GM21447 (cell line): Measurements from ENCODE around the gene NXN.

Experiments
- ATAC-seq: cut with Tn5 transposase; IDR thresholded peaks from one replicate; pipeline ENCODE4 v1.9.1; 2021; ENCODE audit not compliant: unreplicated experiment

The NXN gene

DNA sequence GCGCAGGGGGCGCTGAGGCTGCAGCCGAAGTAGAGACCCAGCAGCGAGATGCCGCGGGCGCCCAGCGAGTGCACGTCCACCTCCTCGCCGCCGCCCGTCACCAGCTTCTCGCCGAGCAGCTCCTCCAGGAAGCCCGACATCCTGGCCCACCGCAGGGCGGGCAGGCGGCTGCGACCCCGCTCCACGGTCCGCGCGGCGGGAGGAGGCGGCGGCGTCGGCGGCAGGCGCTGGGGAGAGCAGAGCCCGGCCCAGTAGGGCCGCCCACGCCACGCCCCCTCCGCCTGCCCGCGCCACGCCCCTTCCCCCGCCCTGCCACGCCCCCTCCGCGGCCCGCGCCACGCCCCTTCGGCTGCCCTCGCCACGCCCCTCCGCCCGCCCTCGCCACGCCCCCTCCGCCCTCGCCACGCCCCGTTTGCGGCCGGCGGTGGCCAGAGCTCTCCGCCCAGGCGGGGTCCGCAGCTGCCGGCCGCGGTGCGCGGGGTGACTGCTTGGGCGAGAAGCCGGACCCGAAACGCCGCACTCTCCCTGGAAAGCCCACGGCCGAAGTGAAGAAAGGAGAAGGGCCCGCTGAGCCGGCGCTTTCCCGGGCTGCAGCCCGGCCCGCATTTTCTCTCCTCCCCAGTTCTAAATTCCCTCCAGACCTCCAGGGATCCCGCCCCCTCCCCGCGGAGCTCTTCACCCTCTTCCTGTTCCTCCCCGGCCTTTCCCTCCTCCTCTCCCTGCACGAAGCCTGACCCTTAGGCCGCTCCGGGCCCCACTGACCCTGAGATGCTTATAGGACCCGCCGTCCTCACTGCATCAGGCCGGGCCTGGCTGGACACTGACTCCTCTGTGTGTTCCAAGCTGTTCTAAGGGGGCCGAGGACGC is at the start of gene NXN:
Gene NXN, minus strand, starts transcription at position 238 of the 867 bp plus-strand sequence.
- ATAC-seq = peak; percentile 53

DNA sequence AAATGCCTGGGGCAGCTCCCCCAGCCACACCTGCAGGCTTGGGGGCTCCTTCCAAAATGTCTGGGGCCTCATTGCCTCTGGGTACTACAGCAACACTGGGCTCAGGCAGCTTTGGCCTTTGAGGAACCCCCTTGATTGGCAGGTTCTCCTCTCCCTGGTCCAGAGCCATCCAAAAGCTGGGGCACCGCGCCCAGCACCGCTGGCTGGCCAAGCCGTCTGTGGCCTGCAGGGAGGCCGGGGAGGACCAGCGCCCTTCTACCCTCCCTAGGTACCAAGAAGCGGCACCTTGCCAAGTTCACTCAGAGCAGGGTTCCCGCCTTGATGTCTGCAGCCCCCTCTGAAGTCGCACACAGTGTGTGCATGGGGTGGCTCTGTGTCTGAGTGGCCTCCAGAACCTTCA is 47.5 kb upstream of the NXN start:
- ATAC-seq = no peak

DNA sequence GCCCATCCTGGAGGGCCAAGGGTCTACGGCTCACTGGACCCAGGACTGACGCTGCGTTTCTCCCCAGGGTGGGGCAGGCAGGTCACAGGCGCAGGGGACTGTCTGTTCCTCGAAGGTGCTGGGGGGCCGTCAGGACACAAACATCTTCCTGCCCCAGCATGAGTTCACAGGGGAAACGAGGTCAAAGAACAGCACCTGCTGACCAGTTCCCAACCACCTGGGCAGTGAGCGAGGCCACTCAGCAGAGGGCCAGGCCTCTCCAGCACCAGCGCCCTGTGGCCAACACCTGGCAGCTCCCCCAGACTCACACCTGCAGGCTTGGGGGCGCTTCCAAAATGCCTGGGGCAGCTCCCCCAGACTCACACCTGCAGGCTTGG is 47.0 kb upstream of the NXN start:
- no peak for ATAC-seq

DNA sequence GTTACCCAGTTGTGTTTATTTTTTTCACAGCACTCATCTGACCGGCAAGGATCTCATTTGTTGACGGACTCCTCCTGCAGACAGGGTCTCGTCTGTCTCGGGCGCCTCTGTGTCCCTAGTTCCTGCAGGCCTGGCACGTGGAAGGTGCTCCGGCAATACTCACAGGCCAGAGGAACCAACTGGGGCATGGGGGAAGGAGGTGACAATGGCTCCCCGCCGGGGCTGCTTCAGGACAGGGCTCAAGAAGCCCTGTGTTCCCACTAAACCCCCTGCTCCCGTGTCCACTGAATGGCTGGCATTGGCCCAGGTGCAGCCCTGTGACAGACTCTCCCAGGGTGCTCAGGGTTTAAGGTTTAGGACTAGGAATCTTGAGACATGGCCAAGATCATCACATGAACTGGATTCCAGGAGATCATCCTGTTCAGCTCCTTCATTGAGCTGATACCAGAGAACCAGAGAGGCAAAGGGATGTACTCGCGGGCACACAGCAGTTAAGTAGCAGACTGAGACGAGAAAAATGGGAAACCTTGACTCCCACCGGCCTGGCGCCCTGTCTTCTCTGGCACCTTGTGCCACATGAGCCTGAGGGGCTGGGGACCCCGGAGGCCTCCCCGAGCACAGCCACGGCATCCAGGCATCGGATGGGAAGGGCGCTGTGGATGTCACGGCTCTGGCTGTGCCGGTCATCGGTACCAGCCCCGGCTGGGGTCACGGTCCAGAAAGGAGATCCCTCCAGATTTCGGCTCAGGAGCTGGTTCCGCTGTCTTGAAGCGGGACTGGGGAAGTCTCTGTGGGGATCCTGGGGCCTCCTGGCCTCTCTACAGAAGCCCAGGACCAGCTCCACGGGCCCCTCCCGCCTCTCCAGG is 46.4 kb upstream of the NXN start:
- no peak for ATAC-seq

DNA sequence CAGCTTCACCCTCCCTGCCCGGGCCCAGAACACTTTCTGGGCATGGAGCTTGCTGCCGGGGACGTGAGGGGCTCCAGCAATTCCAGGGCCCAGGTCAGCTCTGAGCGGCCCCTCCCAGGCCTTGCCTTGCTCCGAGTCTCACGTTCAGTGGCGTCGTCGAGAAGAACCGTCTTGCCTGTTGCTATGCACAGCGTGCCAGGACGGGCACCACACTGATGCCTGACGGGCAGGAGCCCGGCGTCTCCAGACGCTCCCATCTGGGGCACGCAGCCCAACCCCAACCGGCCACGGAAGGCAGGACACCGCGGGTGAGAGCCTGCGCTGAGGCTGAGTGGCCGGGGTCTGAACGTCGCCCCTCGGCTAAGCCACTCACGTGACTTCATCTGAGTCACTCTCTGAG is 44.5 kb upstream of the NXN start:
- ATAC-seq = no peak

DNA sequence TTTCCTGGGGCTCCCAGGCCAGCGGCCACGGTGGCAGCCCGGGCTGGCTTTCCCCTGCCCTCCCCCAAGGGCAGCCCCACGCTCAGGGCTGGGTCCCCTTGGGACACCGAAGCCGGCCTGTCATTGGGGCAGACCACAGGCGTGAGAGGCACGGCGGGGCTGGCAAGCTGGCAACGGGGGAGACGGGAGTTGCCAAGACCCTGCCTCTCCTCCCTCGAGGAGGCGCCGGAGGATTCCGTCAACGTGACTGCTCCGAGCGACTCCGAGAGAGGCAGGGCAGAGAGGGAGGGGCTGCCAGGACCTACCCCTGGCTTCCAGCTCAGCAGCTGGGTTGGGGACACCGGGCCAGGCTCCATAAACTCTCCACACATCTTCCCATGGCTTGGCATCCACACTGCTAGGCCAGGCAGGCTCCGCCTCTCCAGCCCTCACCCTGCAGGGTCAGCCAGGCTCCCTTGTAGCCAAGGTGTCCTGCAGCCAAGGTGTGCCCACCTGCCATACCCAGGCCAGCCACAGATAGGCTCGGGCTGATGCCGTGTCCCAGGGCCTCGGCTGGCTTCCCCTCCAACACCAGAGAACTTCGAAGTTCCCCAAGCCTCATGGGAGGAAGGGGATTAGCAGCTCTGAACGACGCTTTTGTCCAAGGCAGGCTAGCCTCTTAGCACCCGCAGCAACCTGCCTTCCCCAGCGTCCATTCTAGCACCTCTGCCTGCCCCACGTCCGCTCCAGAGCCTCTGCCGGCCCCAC is 42.9 kb upstream of the NXN start:
- ATAC-seq = no peak

DNA sequence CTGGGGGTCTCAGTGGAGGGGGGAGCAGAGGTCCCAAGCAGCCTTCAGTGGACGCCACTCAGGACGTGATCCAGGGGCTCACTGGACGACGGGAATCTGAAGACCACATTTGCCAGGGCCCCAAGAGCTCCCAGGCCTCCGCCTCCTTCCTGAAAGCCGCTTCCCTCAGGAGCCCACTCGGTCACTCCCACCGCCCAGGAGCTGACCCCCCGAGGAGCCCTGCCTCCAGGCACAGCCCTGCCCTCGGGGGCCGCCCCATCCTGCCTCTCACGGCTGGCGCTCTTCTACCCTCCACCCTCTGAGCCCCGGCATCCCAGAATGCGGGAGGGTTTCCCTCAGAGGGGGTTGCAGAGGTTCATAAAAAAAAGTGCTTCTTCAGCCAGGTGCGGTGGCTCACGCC is 41.6 kb upstream of the NXN start:
- no peak for ATAC-seq

DNA sequence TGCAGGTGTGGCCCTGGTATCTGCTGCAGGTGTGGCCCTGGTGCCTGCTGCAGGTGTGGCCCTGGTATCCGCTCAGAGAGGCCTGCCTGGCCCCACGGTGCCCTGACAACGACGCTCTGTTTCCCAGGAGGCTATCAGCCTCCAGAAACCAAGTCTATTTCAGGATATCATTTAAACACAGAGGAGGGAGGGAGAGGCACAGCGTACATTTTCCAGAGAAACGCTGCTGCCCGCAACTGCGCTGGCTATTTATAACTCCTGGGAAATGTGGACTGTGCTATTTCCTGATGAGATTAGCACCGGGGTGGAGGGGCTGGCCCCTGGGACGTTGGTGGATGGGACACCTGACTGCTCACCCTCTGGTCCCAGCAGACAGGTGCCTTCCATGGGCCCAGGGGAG is 39.9 kb upstream of the NXN start:
- no peak for ATAC-seq

DNA sequence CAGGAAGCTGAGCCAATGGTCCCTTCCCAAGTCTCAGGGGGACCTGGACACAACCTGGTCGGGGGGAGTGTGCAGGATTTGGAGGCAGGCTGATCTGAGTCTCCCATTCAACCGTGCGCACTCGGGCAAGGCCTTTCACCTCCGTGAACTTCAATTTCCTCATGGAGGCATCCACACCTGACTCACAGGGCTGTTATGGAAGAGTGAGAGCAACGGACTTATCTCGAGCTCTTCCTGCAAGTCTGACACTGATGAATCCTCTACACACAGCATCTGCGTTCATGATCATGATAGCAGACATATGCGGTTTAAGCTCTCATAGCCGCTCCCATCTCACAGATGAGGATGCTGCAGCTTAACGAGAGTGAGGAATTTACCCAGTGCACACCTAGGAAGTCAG is 39.0 kb upstream of the NXN start:
- ATAC-seq = no peak

DNA sequence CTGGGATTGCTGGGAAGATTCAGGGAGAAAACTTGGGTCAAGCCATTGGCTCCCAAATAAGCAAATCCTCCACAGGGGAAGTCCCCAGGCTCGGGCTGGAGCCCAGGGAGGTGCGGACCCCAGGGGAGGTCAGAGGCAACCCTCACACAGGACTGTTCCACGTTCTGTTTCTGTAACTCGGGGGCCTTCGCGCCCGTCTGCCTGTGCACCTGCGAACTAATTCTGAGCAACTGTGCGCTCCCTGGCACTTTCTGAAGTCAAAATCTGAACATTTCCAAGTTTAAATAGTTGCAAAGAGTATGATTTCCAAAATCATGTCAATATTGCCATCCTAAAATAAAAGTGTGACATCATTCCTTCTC is 34.1 kb upstream of the NXN start:
- no peak for ATAC-seq

DNA sequence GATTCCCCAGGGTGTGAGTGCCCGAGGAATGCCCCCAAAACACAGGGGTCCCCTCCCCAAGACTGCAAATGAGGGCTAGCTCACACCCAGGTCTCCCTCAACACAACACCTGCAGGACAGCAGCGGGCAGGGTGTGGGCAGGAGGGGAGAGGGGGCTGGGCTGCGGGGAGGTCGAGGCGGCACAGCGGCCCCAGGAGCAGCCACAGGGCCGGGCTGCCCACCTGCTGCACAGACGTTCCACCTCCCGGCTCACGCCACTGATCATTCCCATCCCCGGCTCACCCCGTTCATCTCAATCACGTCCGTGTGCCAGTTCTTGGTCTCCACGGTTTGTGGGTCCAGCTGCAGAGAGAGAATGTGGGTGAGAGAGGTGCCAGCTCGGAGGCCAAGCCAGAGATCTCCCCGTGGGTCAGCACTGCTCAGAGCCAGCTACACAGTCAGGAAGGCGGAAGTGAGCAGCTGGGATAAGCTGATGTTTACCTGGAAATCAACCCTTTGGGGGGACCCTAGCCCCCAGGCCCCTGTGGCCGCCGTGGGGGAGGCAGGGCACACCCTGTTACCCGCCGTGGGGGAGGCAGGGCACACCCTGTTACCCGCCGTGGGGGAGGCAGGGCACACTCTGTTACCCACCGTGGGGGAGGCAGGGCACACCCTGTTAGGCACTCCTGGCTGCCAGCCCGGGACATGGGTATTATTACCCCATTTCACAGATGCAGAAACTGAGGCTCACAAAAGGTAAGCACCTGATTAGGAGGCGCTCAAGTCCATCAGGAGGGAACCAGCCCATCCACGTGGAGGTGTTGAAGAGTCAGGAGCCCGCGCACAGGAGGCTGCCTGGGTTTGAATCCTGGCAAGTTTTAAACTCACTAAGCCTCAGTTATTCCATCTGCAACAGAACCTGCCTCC is 33.5 kb upstream of the NXN start:
- ATAC-seq = no peak

DNA sequence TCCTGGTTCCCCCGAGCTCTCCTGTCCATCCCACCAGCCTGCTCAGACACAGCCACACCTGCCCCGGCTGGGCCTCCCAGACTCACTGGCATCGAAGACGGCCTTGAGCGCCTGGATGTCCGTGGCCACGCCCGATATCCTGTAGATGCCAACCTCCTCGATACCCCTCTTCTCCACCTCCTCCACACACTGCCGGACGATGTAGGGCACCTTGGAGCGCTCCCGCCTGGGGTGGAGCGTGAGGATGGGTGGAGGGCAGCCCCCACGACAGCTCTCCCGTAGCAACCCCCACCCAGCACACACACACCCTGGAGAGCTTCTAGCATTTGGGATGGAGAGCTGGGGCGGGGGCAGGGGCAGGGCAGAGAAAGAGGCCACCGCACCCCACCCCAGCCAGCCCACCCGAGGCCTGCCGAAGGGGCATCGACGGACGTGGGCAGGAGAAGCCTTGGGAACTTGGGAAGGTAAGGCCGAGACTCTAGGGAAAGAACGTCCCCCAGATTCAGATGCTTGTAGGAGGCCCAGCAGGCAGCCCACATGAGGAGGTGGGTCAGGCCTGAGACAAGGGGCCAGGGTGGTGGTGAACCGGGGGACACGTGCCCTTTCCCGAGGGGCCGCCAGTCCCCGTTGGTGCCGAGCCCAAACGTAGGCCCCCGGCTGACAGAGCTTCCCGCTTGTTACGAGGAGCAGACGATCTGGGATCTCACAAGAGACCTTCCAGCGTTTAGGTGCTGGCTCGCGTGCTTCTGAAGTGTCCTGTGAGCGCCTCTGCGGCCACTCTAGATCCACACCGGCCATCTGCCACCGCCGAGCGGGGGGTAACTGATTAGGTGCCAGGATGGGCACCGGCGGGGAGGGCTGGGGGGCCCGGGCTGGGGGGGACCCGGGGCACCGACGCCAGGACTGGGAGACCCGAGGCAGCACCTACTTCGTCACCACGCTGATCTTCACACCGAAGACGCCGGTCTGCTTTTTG is 32.5 kb upstream of the NXN start:
- no peak for ATAC-seq

DNA sequence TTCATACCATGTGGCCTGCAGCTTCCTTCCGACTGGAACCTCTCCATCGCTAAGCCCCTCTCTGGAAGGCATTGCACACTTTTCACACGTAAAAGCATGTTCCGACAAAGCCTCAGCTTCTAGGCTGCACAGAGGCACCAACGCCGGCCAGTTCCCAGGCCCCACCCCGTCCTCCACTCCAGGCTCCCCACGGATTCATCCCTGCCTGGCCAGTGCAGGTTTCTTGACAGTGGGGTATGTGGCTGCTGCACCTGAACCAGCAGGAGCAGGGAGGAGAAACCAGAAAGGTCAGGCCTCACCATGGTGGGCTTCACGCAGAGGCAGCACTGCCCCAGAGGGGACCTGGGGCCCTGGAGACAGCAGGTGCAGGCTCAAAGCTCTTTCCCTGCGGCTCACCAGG is 31.6 kb upstream of the NXN start:
- no peak for ATAC-seq

DNA sequence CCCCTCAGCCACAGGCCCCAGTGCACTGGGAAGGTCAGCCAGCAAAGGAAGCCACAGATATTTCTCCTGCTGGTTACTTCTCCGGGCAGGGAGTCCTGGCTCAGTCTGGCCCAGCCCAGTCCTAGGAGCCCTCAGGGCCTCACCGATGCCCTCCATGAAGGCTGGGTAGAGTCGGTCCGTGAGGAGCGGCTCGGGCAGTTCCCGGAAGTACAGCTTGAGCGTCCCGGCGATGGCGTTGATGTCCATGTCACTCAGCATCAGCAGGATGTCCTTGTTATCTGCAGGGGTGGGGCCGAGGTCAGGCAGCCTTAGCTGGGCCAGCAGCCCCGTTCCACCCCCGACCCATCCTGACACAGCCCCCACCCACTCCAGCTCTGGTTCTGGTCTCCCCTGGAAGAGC is 31.0 kb upstream of the NXN start:
- ATAC-seq = no peak

DNA sequence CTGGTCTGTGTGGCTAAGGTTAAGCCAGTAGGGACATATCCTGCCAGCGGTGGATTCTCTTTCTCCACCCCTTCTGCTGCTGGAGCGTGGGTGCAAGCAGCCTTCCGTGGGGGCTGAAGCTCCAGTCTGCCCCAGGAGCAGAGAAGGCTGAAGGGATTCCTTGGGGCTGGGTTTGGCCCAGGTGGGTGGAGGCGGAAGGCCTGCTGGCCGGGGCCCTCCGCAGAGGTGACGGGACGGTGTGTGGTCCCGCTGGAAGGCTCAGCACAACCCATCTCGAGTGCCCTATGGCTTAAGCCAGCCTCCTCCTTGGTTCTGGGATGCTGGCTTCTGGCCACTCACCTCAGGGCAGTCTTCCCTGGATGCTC is 30.5 kb upstream of the NXN start:
- ATAC-seq = no peak

DNA sequence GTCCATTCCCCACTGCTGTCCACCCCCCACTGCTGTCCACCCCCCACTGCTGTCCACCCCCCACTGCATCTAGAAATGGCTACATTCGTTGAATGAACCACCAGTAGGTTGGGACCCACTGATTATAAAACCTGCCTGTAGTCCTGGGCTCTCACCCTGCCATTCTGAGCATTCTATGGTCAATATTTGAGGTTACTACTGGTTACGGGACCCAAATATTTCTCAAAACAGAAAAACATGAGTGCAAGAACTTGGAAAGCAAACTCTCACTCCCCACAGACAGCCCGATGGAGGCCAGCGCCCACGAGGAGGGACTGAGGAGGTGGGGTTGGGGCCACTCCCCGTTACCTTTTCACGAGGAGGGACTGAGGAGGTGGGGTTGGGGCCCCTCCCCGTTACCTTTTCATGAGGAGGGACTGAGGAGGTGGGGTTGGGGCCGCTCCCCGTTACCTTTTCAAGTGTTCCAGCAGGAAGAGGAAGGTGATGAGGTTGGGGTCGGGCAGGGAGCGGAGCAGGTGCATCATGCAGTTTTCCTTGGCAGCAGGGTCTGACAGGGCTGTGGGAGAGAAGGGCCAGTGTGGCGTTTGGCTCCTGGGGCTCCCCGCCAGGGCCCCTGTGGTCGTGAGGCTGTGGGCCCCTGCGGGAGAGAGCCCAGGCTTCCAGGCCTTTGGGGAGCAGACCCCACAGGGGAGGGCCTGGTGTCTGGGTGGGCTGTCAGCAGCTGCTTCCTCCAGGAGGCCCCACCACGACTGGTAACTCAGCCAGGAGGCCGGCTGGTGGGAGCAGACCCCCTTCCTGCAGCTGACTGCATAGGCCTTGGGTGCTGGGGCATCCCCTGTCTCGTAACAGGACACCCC is 29.9 kb upstream of the NXN start:
- ATAC-seq = no peak

DNA sequence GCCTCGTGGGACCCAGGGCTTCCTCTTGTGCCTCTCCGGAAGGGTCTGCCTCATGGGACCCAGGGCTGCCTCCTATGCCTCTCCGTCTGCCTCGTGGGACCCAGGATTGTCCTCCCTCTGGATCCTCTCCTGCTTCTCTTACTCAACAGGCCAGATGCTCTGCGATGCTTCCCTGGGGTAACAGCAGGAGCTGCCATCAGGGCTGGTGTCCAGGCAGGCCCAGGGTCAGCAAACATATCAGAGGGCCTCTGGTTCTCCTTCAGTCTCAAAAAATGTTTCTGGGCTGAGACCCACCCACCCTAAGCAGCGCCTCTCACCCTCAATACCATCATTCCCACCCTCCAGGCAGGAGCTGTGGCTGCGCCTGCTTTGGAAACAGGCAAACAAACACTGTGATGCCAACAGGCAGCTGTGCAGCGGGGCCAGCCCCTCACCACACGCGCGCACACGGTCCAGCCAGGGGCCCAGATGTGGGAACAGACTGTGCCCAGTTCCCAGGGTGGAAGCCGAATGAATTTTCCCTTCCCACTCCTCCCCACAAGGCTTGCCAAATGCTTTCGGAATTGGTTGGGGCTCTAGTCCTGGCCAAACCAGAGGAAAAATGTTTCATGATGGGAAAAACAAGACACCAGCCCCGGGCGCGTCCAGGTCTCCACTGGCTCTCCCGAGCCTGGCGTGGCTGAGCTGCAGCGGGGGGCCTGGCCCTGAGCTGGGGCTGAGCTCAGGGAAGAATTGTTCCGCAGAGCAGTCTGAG is 28.6 kb upstream of the NXN start:
- ATAC-seq = no peak
